ENCODE measurements around the gene ATP2B2. TPM values are rescaled to one million over a fixed set of nuclear protein-coding genes. Genes with fewer than 3 reads are reported as not detected.

ATP2B2 gene
- total RNA-seq, 1 donor from 2014 or later, result 0.42 TPM

DNA sequence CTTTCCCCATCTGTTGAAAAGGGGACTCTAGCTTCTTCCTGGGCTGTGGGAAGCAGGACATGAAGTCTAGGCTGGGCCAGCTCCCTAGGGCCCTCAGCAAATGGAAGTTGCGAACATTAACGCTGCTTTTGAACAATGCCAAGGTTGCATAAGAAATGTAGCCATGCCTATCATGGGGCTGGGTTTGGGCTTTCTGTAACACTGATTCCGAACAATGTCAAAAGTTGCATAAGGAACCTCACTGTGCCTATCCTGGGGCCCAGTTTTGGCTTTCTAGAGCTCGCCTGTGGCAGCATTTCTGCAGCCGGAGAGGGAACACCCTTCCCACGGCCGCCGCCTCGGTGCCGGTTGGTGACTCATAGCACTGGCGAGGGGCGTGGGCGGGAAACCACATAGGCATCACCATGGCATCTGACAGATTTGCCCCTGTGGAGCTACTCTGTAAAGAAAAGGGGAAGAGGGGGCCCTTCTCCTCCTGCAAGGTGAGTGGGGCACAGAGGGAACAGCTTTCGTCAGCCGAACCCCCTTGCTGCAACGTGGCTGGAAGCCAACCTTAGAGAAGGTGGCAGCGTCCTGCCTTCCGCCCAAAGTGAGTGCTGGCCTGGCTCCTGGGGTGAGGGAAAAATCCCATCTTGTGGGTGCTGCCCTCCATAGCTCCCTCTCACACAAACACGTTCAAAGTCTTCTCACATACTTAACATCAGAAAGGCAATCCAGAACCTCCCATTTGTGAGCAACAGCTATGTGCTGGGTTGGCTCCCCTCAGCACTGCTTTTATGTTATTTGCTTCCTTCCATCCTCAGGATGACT lies 46.6 kb upstream of the ATP2B2 start:
- TF ChIP-seq, protein P1, sequence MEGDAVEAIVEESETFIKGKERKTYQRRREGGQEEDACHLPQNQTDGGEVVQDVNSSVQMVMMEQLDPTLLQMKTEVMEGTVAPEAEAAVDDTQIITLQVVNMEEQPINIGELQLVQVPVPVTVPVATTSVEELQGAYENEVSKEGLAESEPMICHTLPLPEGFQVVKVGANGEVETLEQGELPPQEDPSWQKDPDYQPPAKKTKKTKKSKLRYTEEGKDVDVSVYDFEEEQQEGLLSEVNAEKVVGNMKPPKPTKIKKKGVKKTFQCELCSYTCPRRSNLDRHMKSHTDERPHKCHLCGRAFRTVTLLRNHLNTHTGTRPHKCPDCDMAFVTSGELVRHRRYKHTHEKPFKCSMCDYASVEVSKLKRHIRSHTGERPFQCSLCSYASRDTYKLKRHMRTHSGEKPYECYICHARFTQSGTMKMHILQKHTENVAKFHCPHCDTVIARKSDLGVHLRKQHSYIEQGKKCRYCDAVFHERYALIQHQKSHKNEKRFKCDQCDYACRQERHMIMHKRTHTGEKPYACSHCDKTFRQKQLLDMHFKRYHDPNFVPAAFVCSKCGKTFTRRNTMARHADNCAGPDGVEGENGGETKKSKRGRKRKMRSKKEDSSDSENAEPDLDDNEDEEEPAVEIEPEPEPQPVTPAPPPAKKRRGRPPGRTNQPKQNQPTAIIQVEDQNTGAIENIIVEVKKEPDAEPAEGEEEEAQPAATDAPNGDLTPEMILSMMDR (conservative IDR thresholded peaks at IDR 0.05), result no peak
- no peaks in the 10 kb centered on the region for H3K9me3 Mint-ChIP-seq
- H3K4me3 Mint-ChIP-seq, result no peak overlapping the region
- H3K4me1 Mint-ChIP-seq, result peaks cover 79% of the 10 kb centered on the region
- H3K27ac Mint-ChIP-seq (ENCODE audit: unreplicated experiment), result no peak overlapping the region
- no peaks in the 10 kb centered on the region for H3K36me3 Mint-ChIP-seq (ENCODE audit: low read depth)
- no peak for DNase-seq (ENCODE audit: low read depth, low spot score)
- H3K27me3 Mint-ChIP-seq (ENCODE audit: low read depth), result no peaks in the 10 kb centered on the region

DNA sequence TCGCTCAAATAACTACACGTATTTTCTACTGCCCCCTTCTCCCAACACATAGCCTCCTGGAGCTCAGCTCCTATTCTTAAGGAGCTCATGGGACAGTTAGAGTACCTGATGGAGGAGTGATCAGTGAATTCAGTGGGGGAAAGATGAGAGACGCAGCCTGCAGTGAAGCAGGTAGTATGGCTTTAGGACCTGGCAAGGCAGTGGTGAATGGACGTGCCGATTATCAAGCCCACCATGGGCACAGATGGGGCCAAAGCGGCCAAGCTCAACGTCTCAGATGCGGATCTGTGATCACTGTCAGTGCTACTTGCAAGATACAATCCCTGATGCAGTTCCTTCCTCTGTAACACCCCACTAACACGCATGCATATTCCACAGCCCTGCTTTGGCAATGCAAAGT lies 45.8 kb upstream of the ATP2B2 start:
- H3K9me3 Mint-ChIP-seq, result no peaks in the 10 kb centered on the region
- H3K4me3 Mint-ChIP-seq, result no peak overlapping the region
- DNase-seq (ENCODE audit: low read depth, low spot score), result no peak
- no peaks in the 10 kb centered on the region for H3K36me3 Mint-ChIP-seq (ENCODE audit: low read depth)
- peak overlapping the region; percentile 46 for H3K27ac Mint-ChIP-seq (ENCODE audit: unreplicated experiment)
- H3K4me1 Mint-ChIP-seq, result peaks cover 80% of the 10 kb centered on the region
- no peaks in the 10 kb centered on the region for H3K27me3 Mint-ChIP-seq (ENCODE audit: low read depth)
- TF ChIP-seq, protein P1 (conservative IDR thresholded peaks at IDR 0.05), result no peak

DNA sequence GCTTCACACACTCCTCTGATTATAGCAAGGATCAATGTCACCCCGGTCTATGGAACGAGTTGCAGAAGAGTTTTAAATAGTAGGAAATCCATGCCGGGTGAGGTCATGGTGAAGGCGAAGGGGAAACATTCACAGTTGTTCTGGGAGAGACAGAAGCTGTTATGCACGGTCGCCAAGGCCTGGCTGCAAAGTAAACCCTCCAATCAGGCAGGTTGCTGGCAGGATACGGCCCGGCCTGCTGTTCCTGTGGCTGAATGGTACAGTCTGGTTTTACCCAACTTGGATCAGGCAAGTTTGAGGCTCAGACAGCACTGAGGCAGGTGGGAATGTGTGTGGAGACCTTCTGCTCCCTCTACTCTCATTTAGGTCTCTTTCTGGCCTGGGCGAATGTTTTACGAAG lies 45.3 kb upstream of the ATP2B2 start:
- TF ChIP-seq, protein P1 (conservative IDR thresholded peaks at IDR 0.05), result no peak
- Mint-ChIP-seq H3K9me3 (no peaks in the 10 kb centered on the region), H3K27me3 (ENCODE audit: low read depth) (no peaks in the 10 kb centered on the region), H3K36me3 (ENCODE audit: low read depth) (no peaks in the 10 kb centered on the region), H3K4me1 (peaks cover 76% of the 10 kb centered on the region), H3K27ac (ENCODE audit: unreplicated experiment) (peak overlapping the region; percentile 53), H3K4me3 (no peak overlapping the region)
- DNase-seq (ENCODE audit: low read depth, low spot score), result no peak

DNA sequence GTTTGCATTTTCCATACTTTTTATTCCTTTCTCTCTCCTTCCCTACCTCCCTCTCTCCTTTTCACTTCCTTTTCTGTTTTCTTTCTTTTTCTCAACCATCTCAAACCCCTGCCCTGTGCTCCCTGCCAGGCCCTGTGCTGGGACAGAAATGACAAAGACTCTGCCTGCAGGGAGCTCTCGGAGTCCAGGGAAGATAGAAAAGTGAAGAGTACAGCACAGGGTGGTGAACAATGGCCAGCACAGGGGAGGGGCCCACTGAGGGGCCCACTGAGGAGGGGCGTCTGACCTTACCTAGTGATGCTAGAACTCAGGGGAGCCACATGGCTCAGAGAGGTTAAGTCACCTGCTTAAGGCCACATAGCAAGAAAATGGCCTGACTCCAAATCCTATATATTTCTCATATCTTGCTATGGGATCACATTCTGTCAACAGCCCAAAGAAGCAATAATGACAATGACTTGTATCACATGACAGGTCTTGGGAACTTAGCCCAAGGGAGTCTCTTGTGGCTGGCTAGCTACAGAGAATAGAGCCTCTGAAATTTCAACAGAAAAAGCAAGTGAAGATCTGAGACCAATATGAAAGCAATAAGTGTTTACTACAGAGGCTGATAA lies 44.3 kb upstream of the ATP2B2 start:
- TF ChIP-seq, protein P1 (conservative IDR thresholded peaks at IDR 0.05), result no peak
- Mint-ChIP-seq H3K27ac (ENCODE audit: unreplicated experiment) (no peak overlapping the region), H3K4me1 (peaks cover 66% of the 10 kb centered on the region), H3K36me3 (ENCODE audit: low read depth) (no peaks in the 10 kb centered on the region), H3K27me3 (ENCODE audit: low read depth) (no peaks in the 10 kb centered on the region), H3K4me3 (no peak overlapping the region), H3K9me3 (no peaks in the 10 kb centered on the region)
- DNase-seq (ENCODE audit: low read depth, low spot score), result no peak

DNA sequence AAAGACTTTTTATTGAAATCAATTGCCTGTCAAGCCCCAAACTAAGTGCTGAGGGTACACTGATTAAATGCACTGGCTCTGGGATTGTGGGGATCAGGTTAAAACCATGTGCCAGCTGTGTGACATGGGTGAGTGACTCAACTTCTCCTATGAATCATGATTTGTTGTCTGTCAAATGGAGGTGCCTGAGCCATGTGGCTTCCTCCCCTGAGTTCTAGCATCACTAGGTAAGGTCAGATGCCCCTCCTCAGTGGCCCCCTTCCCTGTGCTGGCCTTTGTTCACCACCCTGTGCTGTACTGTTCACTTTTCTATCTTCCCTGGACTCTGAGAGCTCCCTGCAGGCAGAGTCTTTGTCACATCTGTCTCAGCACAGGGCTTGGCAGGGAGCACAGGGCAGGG lies 43.6 kb upstream of the ATP2B2 start:
- H3K4me3 Mint-ChIP-seq, result no peak overlapping the region
- no peaks in the 10 kb centered on the region for H3K27me3 Mint-ChIP-seq (ENCODE audit: low read depth)
- H3K4me1 Mint-ChIP-seq, result peaks cover 59% of the 10 kb centered on the region
- TF ChIP-seq, protein P1 (conservative IDR thresholded peaks at IDR 0.05), result no peak
- no peak for DNase-seq (ENCODE audit: low read depth, low spot score)
- no peak overlapping the region for H3K27ac Mint-ChIP-seq (ENCODE audit: unreplicated experiment)
- no peaks in the 10 kb centered on the region for H3K9me3 Mint-ChIP-seq
- H3K36me3 Mint-ChIP-seq (ENCODE audit: low read depth), result no peaks in the 10 kb centered on the region

All from neural crest cell (in vitro differentiated cells).